NT2/D1 (cell line): Measurements from ENCODE around the gene IL16.

Experiments used
- SUZ12 ChIP-seq: IDR thresholded peaks from 2 replicates; pipeline ENCODE4 v1.6.1; 2011; ENCODE audit not compliant: insufficient read length, insufficient read depth; ENCODE audit errors: extremely low read depth
- YY1 ChIP-seq: IDR thresholded peaks from 2 replicates; pipeline ENCODE4 v1.6.1; 2011; ENCODE audit not compliant: insufficient read length, insufficient read depth
- ZNF274 ChIP-seq: IDR thresholded peaks from 2 replicates; pipeline ENCODE4 v1.6.1; 2011; ENCODE audit warnings: mild to moderate bottlenecking, low read depth, low read length

DNA sequence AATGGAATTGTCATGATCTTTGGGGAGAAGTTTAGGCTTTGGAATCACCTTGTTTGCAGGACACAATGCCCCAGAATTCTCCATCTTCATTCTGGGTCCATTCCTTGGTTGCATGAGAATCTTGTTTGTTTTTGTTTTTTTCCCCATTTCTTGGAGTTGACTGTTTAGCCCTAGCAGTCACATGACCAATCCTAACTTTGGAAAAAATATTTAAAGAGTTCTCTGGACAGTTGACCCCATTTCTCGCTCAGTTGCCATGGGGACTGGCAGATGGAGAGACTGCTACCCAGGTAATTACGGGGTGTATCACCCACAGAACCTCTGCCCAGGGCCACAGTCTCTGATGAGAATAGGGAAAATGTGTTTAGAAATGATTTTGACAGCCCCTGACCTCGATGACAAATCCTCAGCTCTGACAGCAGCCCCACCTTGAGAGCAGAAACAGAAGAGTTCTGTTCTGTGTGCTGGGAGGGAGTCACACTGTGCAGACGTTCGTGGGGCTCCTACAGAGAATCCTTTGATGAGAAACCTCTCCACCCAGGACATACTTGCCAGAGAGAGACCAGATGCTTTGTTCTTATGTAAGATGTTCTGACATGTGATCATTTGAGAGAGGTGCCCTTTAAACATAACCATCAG, 57.7 kb downstream of the IL16 start:
- TF ChIP-seq ZNF274 (no peak), YY1 (no peak), SUZ12 (no peak)
